Spinal cord (tissue), 10 donors: ENCODE data around the gene RGS2. TPM values are rescaled to one million over a fixed set of nuclear protein-coding genes. Genes with fewer than 3 reads are reported as not detected.

Experiments used
- DNase-seq, 6 donors: peaks; one replicate each; pipeline versions ENCODE4 v3.0.0 to v3.0.0-alpha.2; 2013 to 2015; ENCODE audit warnings: low spot score in 6 of 6, low read depth in 4 of 6
- H3K27ac ChIP-seq: one replicate; pipeline ENCODE4 v1.5.1; 2013; ENCODE audit warnings: low read depth, low read length, control low read depth
- H3K27me3 ChIP-seq: one replicate; pipeline ENCODE4 v1.6.1; 2013; ENCODE audit warnings: low read length; ENCODE audit not compliant: control insufficient read depth, insufficient read depth
- H3K36me3 ChIP-seq: one replicate; pipeline ENCODE4 v1.6.1; 2013; ENCODE audit warnings: low read length; ENCODE audit not compliant: control insufficient read depth, insufficient read depth
- H3K4me1 ChIP-seq: one replicate; pipeline ENCODE4 v1.6.1; 2013; ENCODE audit warnings: low read length; ENCODE audit not compliant: control insufficient read depth, insufficient read depth
- H3K4me3 ChIP-seq: one replicate; pipeline ENCODE4 v1.5.1; 2013; ENCODE audit warnings: low read depth, low read length, control low read depth
- H3K9me3 ChIP-seq: one replicate; pipeline ENCODE4 v1.6.1; 2013; ENCODE audit warnings: low read length; ENCODE audit not compliant: control insufficient read depth, insufficient read depth
- WGBS: methylation state at CpG from one replicate; pipeline ENCODE4 v1.1.5; 2013; ENCODE audit warnings: missing lambda C conversion rate; ENCODE audit not compliant: insufficient coverage; 5-methylcytosine and 5-hydroxymethylcytosine counted together
- polyA plus RNA-seq, 2 donors: library from polyadenylated mRNA; unstranded; fragments of 120-200 nt; gene quantifications; one replicate each; pipeline ENCODE4 v1.2.1, GENCODE V29; 2013; ENCODE audit not compliant: insufficient read length in 2 of 2
- total RNA-seq, 2 donors: library from RNA; depleted of rRNA in 1 of 2; stranded (reverse); fragments of 120-200 nt in 1 of 2; fragments of >200 nt in 1 of 2; gene quantifications; one replicate each; pipeline versions ENCODE4 v1.2.3 to v1.2.4, GENCODE V29; 2013 to 2014
- donor health status: healthy.

The RGS2 gene
- total and polyA plus RNA-seq, 4 donors: 30.5 to 81.8 (median 34.6) TPM

DNA sequence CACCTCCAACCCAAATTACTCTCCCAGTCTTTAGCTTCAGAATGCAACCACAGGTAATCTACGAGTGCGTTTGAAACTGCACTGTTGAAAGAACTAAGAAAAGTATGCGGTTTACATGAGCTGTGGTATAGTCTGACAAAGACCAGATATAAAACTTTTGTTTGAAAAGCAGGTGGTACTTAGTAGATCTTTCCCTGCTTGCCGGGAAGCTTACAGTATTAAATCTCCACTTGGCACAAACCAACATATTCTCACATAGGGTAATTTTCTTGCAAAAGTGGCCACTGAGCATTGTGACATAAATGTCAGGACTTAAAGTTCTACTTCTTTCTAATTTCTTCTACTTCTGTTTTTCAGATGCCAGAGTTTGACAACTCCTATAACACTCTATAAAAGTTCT, 8.4 kb downstream of the RGS2 start:
- Histone ChIP-seq H3K4me3 (no peak overlapping the region), H3K27ac (no peak overlapping the region), H3K27me3 (no peaks in the 10 kb centered on the region), H3K4me1 (no peaks in the 10 kb centered on the region), H3K36me3 (no peaks in the 10 kb centered on the region), H3K9me3 (no peaks in the 10 kb centered on the region)
- no CpG with 5 or more reads among the region's 4 CpGs for WGBS
- DNase-seq: no peak

GRCh38 chr1:192821296-192821695, 12.5 kb downstream of the RGS2 start:
- WGBS: 87% methylated on average over 1 of the region's 3 CpGs
- DNase-seq: no peak
- no peaks in the 10 kb centered on the region for H3K36me3 ChIP-seq

GRCh38 chr1:192824511-192824910, 15.7 kb downstream of the RGS2 start:
- Histone ChIP-seq H3K9me3 (no peaks in the 10 kb centered on the region), H3K4me3 (no peak overlapping the region), H3K27ac (no peak overlapping the region), H3K4me1 (no peaks in the 10 kb centered on the region), H3K36me3 (no peaks in the 10 kb centered on the region), H3K27me3 (no peaks in the 10 kb centered on the region)
- DNase-seq: no peak
- WGBS: no CpG with 5 or more reads among the region's 1 CpG

More at GRCh38 chr1:192821296-192821695, 12.5 kb downstream of the RGS2 start:
- no peaks in the 10 kb centered on the region for H3K9me3 ChIP-seq
- no peak overlapping the region for H3K27ac ChIP-seq
- H3K27me3 ChIP-seq: no peaks in the 10 kb centered on the region
- H3K4me1 ChIP-seq: no peaks in the 10 kb centered on the region
- H3K4me3 ChIP-seq: no peak overlapping the region

GRCh38 chr1:192826791-192827546, 18.1 kb downstream of the RGS2 start:
- no peak overlapping the region for H3K27ac ChIP-seq
- DNase-seq: no peak
- H3K27me3 ChIP-seq: no peaks in the 10 kb centered on the region
- WGBS: 81% methylated on average over 3 of the region's 4 CpGs
- no peaks in the 10 kb centered on the region for H3K4me1 ChIP-seq
- no peak overlapping the region for H3K4me3 ChIP-seq
- H3K36me3 ChIP-seq: no peaks in the 10 kb centered on the region
- no peaks in the 10 kb centered on the region for H3K9me3 ChIP-seq

DNA sequence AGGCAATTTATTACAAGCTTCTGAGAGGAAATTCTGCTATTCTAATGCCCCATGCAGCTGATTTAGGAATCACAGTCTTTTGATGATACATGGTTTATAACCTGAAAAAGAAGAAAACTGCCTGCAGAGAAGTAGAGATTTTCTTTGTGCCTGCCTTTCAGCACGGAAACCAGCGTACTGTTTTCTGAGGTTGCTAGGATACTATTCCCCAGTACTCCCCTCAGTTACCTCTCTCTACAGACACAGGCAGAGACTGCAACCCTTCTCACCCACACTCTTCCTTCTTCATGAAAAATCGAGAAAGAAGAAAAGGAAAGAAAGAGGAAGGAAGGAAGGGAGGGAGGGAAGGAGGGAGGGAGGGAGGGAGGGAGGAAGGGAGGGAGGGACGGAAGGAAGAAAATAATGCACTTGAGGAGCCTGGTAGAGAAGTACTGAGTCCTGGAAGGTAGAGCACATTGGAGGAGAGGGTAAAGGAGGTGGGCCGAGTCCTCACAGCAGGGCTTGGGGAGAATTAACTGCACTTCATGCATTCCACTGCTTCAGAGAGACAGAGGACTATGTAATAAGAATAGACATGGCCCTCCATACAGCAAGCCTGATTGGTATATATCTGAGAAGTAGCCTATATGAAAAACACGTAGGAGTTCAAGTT, 21.9 kb downstream of the RGS2 start:
- peak in 2 of 6 donors; percentile 27 to 77 for DNase-seq
- no peaks in the 10 kb centered on the region for H3K9me3 ChIP-seq
- H3K27ac ChIP-seq: no peak overlapping the region
- H3K36me3 ChIP-seq: no peaks in the 10 kb centered on the region
- H3K27me3 ChIP-seq: no peaks in the 10 kb centered on the region
- 38% methylated on average over 2 of the region's 6 CpGs for WGBS
- H3K4me1 ChIP-seq: no peaks in the 10 kb centered on the region
- no peak overlapping the region for H3K4me3 ChIP-seq

GRCh38 chr1:192831706-192832355, 23.0 kb downstream of the RGS2 start:
- no CpG with 5 or more reads among the region's 5 CpGs for WGBS
- Histone ChIP-seq H3K27me3 (no peaks in the 10 kb centered on the region), H3K36me3 (no peaks in the 10 kb centered on the region), H3K9me3 (no peaks in the 10 kb centered on the region), H3K4me1 (no peaks in the 10 kb centered on the region), H3K27ac (no peak overlapping the region), H3K4me3 (no peak overlapping the region)
- DNase-seq: no peak

GRCh38 chr1:192832492-192832891, 23.7 kb downstream of the RGS2 start:
- DNase-seq: no peak
- Histone ChIP-seq H3K27ac (no peak overlapping the region), H3K36me3 (no peaks in the 10 kb centered on the region), H3K4me3 (no peak overlapping the region), H3K4me1 (no peaks in the 10 kb centered on the region), H3K9me3 (no peaks in the 10 kb centered on the region), H3K27me3 (no peaks in the 10 kb centered on the region)

GRCh38 chr1:192835116-192835515, 26.3 kb downstream of the RGS2 start:
- 80% methylated on average over 1 of the region's 3 CpGs for WGBS
- Histone ChIP-seq H3K4me3 (no peak overlapping the region), H3K27ac (no peak overlapping the region), H3K4me1 (no peaks in the 10 kb centered on the region), H3K27me3 (no peaks in the 10 kb centered on the region), H3K36me3 (no peaks in the 10 kb centered on the region), H3K9me3 (no peaks in the 10 kb centered on the region)
- no peak for DNase-seq

GRCh38 chr1:192839162-192840066, 30.6 kb downstream of the RGS2 start:
- WGBS: 96% methylated on average over 4 of the region's 9 CpGs
- H3K4me1 ChIP-seq: no peaks in the 10 kb centered on the region
- no peaks in the 10 kb centered on the region for H3K9me3 ChIP-seq
- H3K27ac ChIP-seq: no peak overlapping the region
- no peak for DNase-seq
- no peaks in the 10 kb centered on the region for H3K36me3 ChIP-seq
- no peaks in the 10 kb centered on the region for H3K27me3 ChIP-seq
- no peak overlapping the region for H3K4me3 ChIP-seq
